ENCODE results near the gene CDKAL1.

CDKAL1 gene

DNA sequence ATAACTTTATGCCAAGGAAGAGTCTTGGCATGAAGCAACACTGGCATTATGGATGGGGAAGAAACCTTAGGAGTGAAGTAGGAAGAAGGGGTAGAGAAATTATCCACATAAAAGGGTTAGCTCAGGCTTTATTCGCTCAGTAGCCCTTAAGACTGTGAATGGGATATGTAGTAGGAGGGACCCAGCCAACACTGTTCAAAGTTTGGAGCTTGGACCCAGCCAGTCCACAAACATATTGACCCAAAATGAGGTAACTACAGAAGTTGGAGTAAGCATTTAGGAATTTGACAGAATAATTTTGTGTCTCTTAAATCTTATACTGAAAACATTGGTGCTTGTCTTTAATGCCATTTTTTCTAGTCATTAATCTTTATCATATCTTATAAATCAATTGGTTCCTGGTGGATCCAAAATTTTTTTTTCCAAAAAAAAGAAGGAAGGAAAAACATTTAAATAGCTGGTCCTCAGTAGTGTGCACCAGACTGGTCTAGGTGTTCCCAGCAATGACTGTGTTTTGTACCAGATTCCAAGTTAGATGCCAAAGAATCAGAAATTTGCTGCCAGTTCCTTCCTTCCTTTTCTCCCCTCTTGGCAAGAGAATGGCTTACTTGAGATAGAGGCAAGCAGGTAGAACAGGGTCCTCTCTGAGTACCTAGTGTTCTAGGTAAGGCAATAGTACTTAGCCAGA, 607.5 kb downstream of the CDKAL1 start:
- DNase-seq (ENCODE audit: low read depth) = no peak

DNA sequence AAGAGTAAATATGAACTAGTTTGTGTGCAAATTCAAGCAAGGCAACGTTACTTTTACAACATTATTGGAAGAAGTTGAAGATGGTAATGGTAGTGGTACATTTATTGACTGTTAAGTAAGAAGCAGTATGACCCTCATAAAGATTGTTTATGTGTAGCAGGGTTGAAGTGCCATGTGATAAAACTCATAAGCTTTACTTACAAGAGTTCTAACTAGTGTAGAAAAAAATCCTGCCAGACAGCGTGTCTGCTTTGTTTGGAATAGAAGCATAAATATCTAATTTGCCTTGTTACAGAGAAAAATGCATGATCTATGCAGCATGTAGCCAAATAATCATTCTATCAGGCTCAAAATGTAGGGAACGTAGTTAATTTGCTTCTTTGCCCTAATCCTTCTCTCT, 608.5 kb downstream of the CDKAL1 start:
- no peak for DNase-seq (ENCODE audit: low read depth)

DNA sequence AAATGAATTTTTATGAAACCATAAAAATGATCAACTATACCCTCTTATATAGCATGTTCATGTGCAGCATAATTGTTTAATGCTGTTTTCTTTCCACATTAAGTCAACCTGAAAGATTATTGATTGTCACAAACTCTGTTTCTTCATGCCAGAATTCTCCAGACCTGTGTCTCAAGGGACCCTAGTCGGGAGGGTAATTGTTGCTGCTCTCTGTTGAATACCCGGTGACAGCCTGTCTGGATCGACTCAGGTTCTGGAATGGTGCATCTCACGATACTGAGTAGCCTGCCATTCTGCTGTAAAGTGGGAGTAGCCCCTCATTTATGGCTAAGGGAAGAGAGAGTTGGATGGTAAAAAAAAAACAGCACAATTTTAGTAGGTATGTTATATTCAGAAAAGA, 609.4 kb downstream of the CDKAL1 start:
- no peak for DNase-seq (ENCODE audit: low read depth)

- DNase-seq (ENCODE audit: low read depth) = no peak
Observed at GRCh38 chr6:21144928-21145327, 610.7 kb downstream of the CDKAL1 start.

- no peak for DNase-seq (ENCODE audit: low read depth)
Observed at GRCh38 chr6:21147995-21148394, 613.7 kb downstream of the CDKAL1 start.

DNA sequence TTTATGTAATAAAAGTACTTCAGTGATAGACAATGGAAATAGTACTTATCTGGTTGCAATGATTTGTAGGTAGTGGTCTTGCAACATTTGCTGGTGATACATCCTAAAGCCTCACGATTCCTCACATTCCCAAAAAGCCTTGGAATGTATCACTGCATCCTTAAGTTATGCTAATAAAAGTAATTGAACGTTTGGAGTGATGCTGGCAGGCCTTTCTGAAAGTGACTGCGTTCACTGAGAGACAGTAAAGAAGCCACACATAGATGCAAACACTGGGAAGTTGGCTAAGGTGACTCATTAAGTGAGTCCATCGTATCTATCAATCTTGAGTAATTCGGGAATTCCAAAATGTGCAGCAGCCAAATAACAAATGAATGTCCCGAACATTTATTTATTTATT, 615.2 kb downstream of the CDKAL1 start:
- DNase-seq (ENCODE audit: low read depth) = no peak

DNA sequence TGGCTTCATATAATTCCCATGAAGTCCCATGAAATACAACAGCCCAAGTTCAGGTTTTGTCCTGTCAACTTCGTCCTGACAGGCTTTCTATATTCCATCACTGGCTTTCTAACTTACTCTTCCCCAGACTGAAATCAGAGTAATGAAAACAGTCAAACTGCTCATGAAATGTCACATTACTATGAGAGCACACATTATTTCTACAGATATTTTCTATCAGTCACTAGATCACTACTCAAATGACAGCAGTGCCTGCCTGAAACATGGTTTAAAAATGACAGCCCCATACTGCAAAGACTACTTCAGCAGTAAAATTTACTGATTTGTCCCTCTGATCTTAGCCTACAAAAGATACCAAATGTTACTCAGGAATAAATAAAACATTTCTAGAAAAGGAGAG, 616.4 kb downstream of the CDKAL1 start:
- no peak for DNase-seq (ENCODE audit: low read depth)

DNA sequence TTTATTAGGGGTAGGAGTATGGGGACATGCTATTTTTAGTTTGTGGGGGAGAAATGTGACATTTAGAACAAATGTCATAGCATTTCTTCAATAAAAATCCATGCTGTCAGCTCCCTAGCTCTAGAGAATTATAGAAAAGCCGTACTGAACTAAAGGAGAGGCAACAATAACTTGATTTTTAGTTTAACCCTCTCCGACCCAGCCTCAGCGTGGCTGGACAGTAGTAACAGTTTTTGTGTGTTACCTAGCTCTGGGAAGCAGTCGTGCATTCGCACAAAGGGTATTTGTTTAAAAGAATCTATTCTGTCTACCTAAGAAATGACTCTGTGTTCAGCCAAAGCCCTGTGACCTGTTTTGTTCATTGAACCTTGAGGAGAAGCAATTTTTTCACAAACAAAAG, 616.9 kb downstream of the CDKAL1 start:
- no peak for DNase-seq (ENCODE audit: low read depth)

- no peak for DNase-seq (ENCODE audit: low read depth)
Observed at GRCh38 chr6:21151530-21151929, 617.3 kb downstream of the CDKAL1 start.

GRCh38 chr6:21157186-21157929, 623.1 kb downstream of the CDKAL1 start:
- DNase-seq (ENCODE audit: low read depth) = no peak

DNA sequence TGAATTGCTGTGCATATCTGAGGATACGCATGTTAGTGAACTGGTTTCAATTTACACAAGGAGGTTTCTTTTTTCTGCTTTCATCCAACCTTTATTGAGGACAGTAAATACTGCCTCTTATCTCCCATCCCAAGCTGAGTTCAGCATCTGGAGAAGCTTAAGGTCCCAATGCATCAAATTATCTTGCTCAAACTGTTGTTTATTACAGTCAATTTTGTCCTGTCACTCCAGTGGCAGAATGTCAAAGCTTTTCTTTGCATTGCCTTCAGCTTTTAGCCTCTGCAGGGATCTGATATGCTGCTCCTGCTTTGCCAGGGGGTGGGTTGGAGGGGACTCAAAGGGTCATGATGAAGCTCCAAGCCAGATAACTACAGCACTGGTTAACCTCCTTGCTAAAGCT, 623.9 kb downstream of the CDKAL1 start:
- no peak for DNase-seq (ENCODE audit: low read depth)

DNA sequence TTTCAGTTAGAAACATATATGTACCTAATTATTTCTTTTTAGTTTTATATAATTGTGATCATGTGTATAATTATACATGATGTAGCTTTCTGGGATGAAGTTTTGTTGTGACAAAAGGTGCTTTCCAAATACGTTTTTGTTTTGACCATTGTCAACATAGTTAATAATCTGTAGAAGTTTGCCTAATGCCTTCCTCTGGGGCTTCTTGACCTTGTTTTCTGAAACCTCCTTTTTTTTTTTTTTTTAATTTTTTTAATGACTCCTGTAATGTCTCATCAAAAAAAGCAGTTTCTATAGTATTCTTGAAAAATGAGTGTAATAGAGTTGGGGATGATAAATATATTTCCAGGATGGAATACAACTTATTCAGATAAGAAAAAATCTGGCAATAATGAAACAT, 624.6 kb downstream of the CDKAL1 start:
- no peak for DNase-seq (ENCODE audit: low read depth)

DNA sequence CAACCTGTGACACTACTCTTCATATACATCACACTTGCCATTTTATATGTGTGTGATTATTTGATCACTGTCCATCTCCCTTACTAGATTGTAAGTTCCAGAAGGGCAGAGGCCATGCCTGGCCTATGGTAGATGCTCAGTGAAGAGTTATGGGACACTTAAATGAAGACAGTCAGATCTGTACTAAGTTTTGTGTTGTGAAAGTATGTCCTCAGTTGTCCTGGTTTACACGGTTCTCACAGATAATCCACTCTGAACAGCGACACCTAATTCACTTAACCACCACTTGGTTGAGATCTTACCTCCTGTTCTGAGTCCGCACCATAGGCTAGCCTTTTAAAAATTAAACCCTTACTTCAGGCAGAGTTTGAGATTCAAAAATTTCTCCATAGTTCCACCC, 625.2 kb downstream of the CDKAL1 start:
- DNase-seq (ENCODE audit: low read depth) = no peak

DNA sequence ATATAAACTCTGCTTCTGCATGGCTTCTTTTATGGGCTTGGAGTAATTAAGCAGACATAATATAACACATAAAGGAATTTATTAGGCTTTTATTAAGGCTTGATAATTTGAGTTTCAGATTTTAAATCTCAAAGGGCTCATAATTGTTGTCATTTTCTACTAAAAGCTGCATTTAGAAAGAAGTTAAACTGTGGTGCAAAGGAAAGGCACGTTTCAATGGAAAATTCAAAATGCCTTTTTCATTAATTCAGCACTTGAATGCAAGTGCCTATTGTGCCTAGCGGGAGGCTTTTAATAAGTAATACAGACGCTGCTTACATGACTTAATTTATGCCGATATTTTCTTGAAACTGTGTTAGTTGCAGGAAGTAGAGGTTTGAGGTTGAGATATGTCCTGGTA, 627.5 kb downstream of the CDKAL1 start:
- no peak for DNase-seq (ENCODE audit: low read depth)

GRCh38 chr6:21163110-21163837, 629.0 kb downstream of the CDKAL1 start:
- DNase-seq (ENCODE audit: low read depth) = no peak

GRCh38 chr6:21163838-21164180, 629.6 kb downstream of the CDKAL1 start:
- DNase-seq (ENCODE audit: low read depth) = no peak

GRCh38 chr6:21164768-21165326, 630.6 kb downstream of the CDKAL1 start:
- DNase-seq (ENCODE audit: low read depth) = no peak

DNA sequence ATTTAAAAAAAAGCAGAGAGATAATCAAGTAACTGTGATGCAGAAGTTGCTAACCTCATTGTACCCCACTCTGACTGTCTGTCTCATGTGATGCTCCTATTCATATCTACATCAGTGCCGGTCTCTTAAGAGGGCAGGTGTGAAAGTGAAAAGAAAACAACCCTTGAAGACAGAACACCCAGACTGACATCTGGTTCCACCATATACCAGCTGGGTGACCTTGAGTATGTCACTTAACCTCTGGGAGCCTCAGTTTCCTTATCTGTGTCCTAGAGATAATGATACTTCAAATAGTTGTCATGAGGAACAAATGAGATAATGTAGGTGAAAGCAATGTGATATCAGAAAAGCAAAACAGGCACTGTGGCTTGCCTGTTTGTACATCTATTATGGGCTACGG, 632.5 kb downstream of the CDKAL1 start:
- no peak for DNase-seq (ENCODE audit: low read depth)

DNA sequence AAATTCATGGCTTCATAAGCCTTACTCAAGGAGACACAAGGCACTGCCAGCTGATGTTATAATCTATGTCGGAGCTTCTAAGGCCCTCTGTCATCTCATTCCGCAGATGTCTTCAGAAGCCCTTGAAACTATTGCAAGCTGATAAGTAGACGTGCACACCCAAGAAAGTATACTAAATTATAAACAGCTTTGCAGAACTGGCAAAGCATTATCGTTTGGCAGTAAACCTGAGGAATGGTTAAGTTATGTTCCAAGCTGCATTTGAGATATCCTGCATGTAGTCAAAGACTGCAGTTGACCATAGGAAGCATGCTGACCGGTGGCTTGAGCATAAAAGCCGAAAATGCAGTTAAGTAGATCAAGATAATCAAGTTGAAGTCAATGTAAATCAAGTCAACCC, 633.5 kb downstream of the CDKAL1 start:
- no peak for DNase-seq (ENCODE audit: low read depth)

GRCh38 chr6:21171801-21172200, 637.5 kb downstream of the CDKAL1 start:
- DNase-seq (ENCODE audit: low read depth) = no peak

GRCh38 chr6:21173031-21173430, 638.8 kb downstream of the CDKAL1 start:
- no peak for DNase-seq (ENCODE audit: low read depth)

DNA sequence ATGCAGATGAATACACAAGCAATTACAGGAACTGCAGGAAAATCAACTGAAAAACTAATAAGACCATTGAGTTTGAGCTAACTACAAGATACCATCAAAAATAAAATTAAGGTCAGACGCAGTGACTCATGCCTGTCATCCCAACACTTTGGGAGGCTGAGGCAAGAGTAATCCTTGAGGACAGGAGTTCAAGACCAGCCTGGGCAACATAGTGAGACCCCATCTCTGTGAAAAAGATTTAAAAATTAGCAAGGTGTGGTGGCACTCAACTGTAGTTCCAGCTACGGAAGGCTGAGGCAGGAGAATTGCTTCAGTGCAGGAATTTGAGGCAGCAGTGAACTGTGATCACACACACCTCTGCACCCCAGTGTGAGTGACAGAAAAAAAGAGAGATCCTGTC, 639.4 kb downstream of the CDKAL1 start:
- DNase-seq (ENCODE audit: low read depth) = no peak

DNA sequence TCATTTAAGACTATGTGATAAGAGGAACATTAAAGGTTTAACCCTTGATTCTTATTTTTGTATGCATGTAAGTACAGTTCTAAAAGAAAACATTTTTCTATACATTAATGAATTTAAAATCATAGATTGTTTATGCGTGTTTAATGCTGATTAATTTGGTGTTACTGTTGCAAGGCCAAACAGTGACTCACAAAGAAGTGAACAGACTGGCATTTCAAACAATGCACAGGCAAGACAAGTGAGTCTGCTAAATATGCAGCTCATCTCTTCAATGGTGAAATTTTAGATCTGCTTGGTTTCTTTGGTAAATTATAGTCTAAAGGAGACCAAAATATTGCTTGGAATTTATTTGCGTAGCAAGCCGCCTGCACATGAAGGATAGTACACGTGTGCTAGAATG, 641.9 kb downstream of the CDKAL1 start:
- DNase-seq (ENCODE audit: low read depth) = no peak
